CD4-positive, alpha-beta T cell (primary cell): ENCODE data around the gene BCAS1. TPM values are rescaled to one million over a fixed set of nuclear protein-coding genes. Genes with fewer than 3 reads are reported as not detected.

Experiments
- ATAC-seq: fragments of 200-7000 bp; cut with Tn5 transposase; one replicate; pipeline ENCODE4 v1.10.0; 2022; ENCODE audit warnings: mild to moderate bottlenecking; ENCODE audit not compliant: poor library complexity
- CTCF ChIA-PET: fragments of 350-600 bp; sonication (Branson Sonifier 250); formaldehyde crosslinking; loops from one replicate; lab custom pipeline; 2021; ENCODE audit warnings: antibody characterized with exemption, inconsistent platforms; lab: Charles Lee
- POLR2A ChIA-PET: fragments of 350-600 bp; sonication (Branson Sonifier 250); formaldehyde crosslinking; loops from one replicate; lab custom pipeline; 2021; ENCODE audit warnings: antibody characterized with exemption, inconsistent platforms; lab: Charles Lee
- DNase-seq, 14 experiments: peaks; one replicate each; pipeline ENCODE4 v3.0.0-alpha.2; 2013 to 2020; ENCODE audit warnings: mixed read lengths in 2 of 14
- H3K27ac ChIP-seq, 2 donors: one replicate each; pipeline versions ENCODE4 v1.5.1 to v1.7.0; 2013; ENCODE audit warnings: low read length in 2 of 2, low read depth in 1 of 2, mild to moderate bottlenecking in 1 of 2
- H3K27me3 ChIP-seq, 2 experiments: 1 replicate in 1 of 2; 2 replicates in 1 of 2; pipeline versions ENCODE4 v1.6.1 to v1.7.0; 2013; ENCODE audit warnings: low read length in 2 of 2, control low read depth in 1 of 2, mild to moderate bottlenecking in 1 of 2, moderate library complexity in 1 of 2; ENCODE audit not compliant: insufficient read depth in 2 of 2, control insufficient read depth in 1 of 2
- H3K36me3 ChIP-seq: one replicate; pipeline ENCODE4 v1.6.1; 2013; ENCODE audit warnings: low read length, control low read depth; ENCODE audit not compliant: insufficient read depth
- H3K4me1 ChIP-seq: one replicate; pipeline ENCODE4 v1.6.1; 2013; ENCODE audit warnings: low read length, control low read depth; ENCODE audit not compliant: insufficient read depth
- H3K4me3 ChIP-seq: one replicate; pipeline ENCODE4 v1.5.1; 2013; ENCODE audit warnings: mild to moderate bottlenecking, low read length, moderate library complexity
- H3K9me3 ChIP-seq, 2 experiments: 1 replicate in 1 of 2; 2 replicates in 1 of 2; pipeline versions ENCODE4 v1.6.1 to v1.7.0; 2013; ENCODE audit warnings: low read length in 2 of 2, mild to moderate bottlenecking in 2 of 2, control low read depth in 1 of 2, moderate library complexity in 1 of 2; ENCODE audit not compliant: control insufficient read depth in 1 of 2, insufficient read depth in 1 of 2
- H3K27ac Mint-ChIP-seq: one replicate; pipeline ENCODE4 v1.8.0; 2020; ENCODE audit warnings: mixed read lengths
- H3K27me3 Mint-ChIP-seq: one replicate; pipeline ENCODE4 v1.8.0; 2021; ENCODE audit warnings: mixed read lengths
- H3K36me3 Mint-ChIP-seq: one replicate; pipeline ENCODE4 v1.8.0; 2021; ENCODE audit warnings: low read depth, mixed read lengths
- H3K4me1 Mint-ChIP-seq: one replicate; pipeline ENCODE4 v1.8.0; 2021; ENCODE audit warnings: low read depth, mixed read lengths
- H3K4me3 Mint-ChIP-seq: one replicate; pipeline ENCODE4 v1.8.0; 2020; ENCODE audit warnings: mild to moderate bottlenecking, mixed read lengths
- H3K9me3 Mint-ChIP-seq: one replicate; pipeline ENCODE4 v1.8.0; 2020; ENCODE audit warnings: mixed read lengths
- CTCF ChIP-seq: fragments of 200-600 bp; IDR thresholded peaks from one replicate; pipeline ENCODE4 v1.8.0; 2022; ENCODE audit warnings: antibody characterized with exemption, mild to moderate bottlenecking
- intact Hi-C, 2 experiments: fragments of 100-400 bp; cut with DNase I in 1 of 2; cut with micrococcal nuclease in 1 of 2; formaldehyde crosslinking; loops; one replicate each; pipeline versions ENCODE4 v1.15.1 to v1.9.0; 2023 to 2025; cut with DNase I, micrococcal nuclease
- total RNA-seq, 174 experiments: library from RNA in 2 of 174; stranded (reverse) in 2 of 174; gene quantifications; one replicate each; pipeline ENCODE4 v1.2.3 and lab custom pipeline; 2021 to 2026

Gene BCAS1
- total RNA-seq, 2 experiments from 2014 or later, result 0.20 to 0.27 TPM

GRCh38 chr20:54097236-54097529 lies 26.8 kb upstream of the BCAS1 start:
- Mint-ChIP-seq H3K27ac (no peak overlapping the region), H3K9me3 (no peaks in the 10 kb centered on the region), H3K4me3 (no peak overlapping the region), H3K4me1 (no peaks in the 10 kb centered on the region), H3K27me3 (peaks cover 11% of the 10 kb centered on the region), H3K36me3 (no peaks in the 10 kb centered on the region)
- no peak for ATAC-seq
- no peak for DNase-seq
- ChIA-PET CTCF (interaction anchor here (0.9 kb wide), 1 partner anchor 12 kb away, joined by 3 read pairs; no protein-coding TSS in a partner anchor), POLR2A (no interaction called here)
- H3K27me3 ChIP-seq, result no peaks in the 10 kb centered on the region
- no peak overlapping the region for H3K4me3 ChIP-seq
- no peaks in the 10 kb centered on the region for H3K9me3 ChIP-seq
- H3K4me1 ChIP-seq, result no peaks in the 10 kb centered on the region
- intact Hi-C loops, result loop anchor here in 1 of 2 experiments (2.0 kb wide), 2 partner anchors 102 to 550 kb away; no protein-coding TSS in a partner anchor
- no peak for TF ChIP-seq CTCF
- H3K36me3 ChIP-seq, result no peaks in the 10 kb centered on the region
- H3K27ac ChIP-seq, result no peak overlapping the region

DNA sequence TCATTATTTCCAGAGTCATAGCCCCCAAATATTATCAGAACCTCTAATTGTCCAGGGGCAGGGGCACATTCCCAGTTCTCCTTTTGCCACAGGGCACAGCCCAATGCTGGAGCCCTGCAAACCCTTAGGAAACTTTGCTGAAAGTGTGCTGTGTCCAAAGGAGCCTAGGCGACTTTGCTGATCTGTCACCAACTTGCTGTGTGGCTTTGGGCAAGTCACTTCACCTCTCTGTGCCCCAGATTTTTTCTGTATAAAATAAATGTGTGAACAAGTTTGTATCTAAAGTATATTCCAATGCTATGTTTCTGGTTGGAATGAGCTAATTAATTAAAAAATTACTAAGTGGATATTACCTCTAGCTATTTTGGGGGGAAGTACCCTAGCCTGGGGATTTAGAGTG lies 25.4 kb upstream of the BCAS1 start:
- ChIA-PET CTCF (interaction anchor here (0.5 to 1.4 kb wide), 2 partner anchors 112 to 1987 kb away, joined by 3 read pairs; partner anchors contain the start of gene PFDN4), POLR2A (interaction anchor here (0.7 kb wide), 1 partner anchor 188 kb away, joined by 3 read pairs; no protein-coding TSS in a partner anchor)
- Mint-ChIP-seq H3K4me1 (no peaks in the 10 kb centered on the region), H3K27me3 (peaks cover 9% of the 10 kb centered on the region), H3K36me3 (no peaks in the 10 kb centered on the region), H3K27ac (no peak overlapping the region), H3K4me3 (no peak overlapping the region), H3K9me3 (no peaks in the 10 kb centered on the region)
- TF ChIP-seq CTCF, result no peak
- H3K27me3 ChIP-seq, result no peaks in the 10 kb centered on the region
- H3K4me3 ChIP-seq, result no peak overlapping the region
- DNase-seq, result no peak
- no peaks in the 10 kb centered on the region for H3K9me3 ChIP-seq
- H3K4me1 ChIP-seq, result no peaks in the 10 kb centered on the region
- intact Hi-C loops, result loop anchor here (1.0 to 2.0 kb wide), 3 partner anchors 103 to 551 kb away; no protein-coding TSS in a partner anchor
- no peaks in the 10 kb centered on the region for H3K36me3 ChIP-seq
- ATAC-seq, result no peak
- H3K27ac ChIP-seq, result no peak overlapping the region

- intact Hi-C loops, result no loop called here
- POLR2A ChIA-PET, result no interaction called here
- no peak for TF ChIP-seq CTCF
- Mint-ChIP-seq H3K36me3 (no peaks in the 10 kb centered on the region), H3K4me3 (no peak overlapping the region), H3K27me3 (peaks cover 17% of the 10 kb centered on the region), H3K27ac (no peak overlapping the region), H3K9me3 (no peaks in the 10 kb centered on the region), H3K4me1 (no peaks in the 10 kb centered on the region)
- Histone ChIP-seq H3K4me3 (no peak overlapping the region), H3K4me1 (no peaks in the 10 kb centered on the region), H3K9me3 (no peaks in the 10 kb centered on the region), H3K36me3 (no peaks in the 10 kb centered on the region), H3K27me3 (no peaks in the 10 kb centered on the region), H3K27ac (no peak overlapping the region)
- CTCF ChIA-PET, result no interaction called here
- DNase-seq, result no peak
- ATAC-seq, result no peak
Observed at GRCh38 chr20:54094268-54094580, 23.8 kb upstream of the BCAS1 start.
